IgD-negative memory B cell (primary cell): Measurements from ENCODE around the gene CLDN16. TPM values are rescaled to one million over a fixed set of nuclear protein-coding genes. Genes with fewer than 3 reads are reported as not detected.
A peak's percentile ranks its signal among the peaks of the same experiment; 100 is the strongest.

Experiments
- H3K27ac Mint-ChIP-seq, 3 donors: one replicate each; pipeline ENCODE4 v1.8.0; 2020 to 2022; ENCODE audit warnings: mild to moderate bottlenecking in 3 of 3, mixed read lengths in 3 of 3, moderate library complexity in 1 of 3
- H3K27me3 Mint-ChIP-seq: one replicate; pipeline ENCODE4 v1.8.0; 2021; ENCODE audit warnings: mixed read lengths
- H3K36me3 Mint-ChIP-seq: one replicate; pipeline ENCODE4 v1.8.0; 2020; ENCODE audit warnings: mild to moderate bottlenecking, mixed read lengths
- H3K4me1 Mint-ChIP-seq, 3 donors: one replicate each; pipeline ENCODE4 v1.8.0; 2020 to 2022; ENCODE audit warnings: mixed read lengths in 3 of 3, mild to moderate bottlenecking in 1 of 3
- H3K4me3 Mint-ChIP-seq, 4 donors: one replicate each; pipeline ENCODE4 v1.8.0; 2020 to 2022; ENCODE audit warnings: mild to moderate bottlenecking in 4 of 4, mixed read lengths in 4 of 4, moderate library complexity in 3 of 4
- H3K9me3 Mint-ChIP-seq, 3 donors: one replicate each; pipeline ENCODE4 v1.8.0; 2020 to 2021; ENCODE audit warnings: mixed read lengths in 3 of 3, mild to moderate bottlenecking in 1 of 3
- polyA plus RNA-seq: library from polyadenylated mRNA; unstranded; fragments of 300-500 nt; fragmentation: Illumina TruSeq; gene quantifications from one replicate; pipeline ENCODE4 v1.2.3, GENCODE V29; 2021

Gene CLDN16, protein sequence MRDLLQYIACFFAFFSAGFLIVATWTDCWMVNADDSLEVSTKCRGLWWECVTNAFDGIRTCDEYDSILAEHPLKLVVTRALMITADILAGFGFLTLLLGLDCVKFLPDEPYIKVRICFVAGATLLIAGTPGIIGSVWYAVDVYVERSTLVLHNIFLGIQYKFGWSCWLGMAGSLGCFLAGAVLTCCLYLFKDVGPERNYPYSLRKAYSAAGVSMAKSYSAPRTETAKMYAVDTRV
- not detected for polyA plus RNA-seq

DNA sequence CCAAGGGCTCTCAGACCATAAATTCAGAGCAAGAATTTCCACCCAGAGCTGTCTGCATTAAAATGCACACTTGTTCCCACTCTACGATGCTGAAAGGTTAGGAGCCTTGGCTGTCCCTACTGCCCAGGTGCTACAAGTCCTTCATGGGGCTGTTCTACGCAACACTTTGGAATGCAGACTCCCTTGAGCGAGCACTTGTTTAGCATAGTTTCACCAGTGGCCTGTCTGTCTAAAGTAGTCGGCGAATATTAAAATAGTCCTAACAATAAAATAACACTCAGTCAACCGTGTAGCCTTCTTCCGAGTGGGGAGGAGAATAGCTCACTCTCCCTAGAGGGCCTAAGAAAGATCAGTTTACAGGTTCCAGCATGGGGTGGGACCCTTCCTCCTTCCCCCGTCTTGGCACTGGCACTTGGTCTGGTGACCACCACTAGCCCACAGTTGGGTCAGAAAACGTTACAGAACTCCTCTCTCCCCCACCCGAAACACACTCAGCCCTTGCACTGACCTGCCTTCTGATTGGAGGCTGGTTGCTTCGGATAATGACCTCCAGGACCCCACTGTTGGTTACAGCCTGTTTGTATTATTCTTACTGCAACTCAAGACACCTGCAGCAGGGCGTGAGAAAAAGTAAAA is at the start of gene CLDN16:
Gene CLDN16, plus strand, starts transcription at position 586 of the 636 bp plus-strand sequence. CDS start 167 bp downstream, outside the sequence.
- Mint-ChIP-seq H3K9me3 (no peaks in the 10 kb centered on the region), H3K27ac (no peak within 1 kb of the TSS), H3K36me3 (no peaks in the 10 kb centered on the region), H3K4me1 (no peaks in the 10 kb centered on the region), H3K4me3 (no peak within 1 kb of the TSS), H3K27me3 (no peaks in the 10 kb centered on the region)

DNA sequence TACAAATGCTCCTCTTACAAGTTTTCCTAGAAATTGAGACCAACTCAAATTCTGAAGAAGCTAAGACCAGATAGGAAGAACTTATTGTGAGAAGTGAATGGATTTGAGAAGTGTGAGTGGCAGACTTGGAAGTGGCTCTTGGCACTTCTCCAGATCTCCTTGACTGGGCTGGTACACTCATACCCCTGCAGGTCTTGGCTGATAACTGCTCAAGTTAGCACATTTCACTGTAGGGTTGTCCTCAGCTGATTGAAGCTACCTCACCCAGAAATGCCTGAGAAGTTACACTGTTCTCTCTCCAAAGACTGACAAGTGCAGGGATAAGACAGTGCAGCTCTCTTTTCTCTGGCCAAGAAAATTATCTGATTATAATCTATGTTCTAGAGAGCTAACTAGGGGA is 49.2 kb upstream of the CLDN16 start:
- peaks cover 2% of the 10 kb centered on the region for H3K36me3 Mint-ChIP-seq
- no peaks in the 10 kb centered on the region for H3K4me1 Mint-ChIP-seq
- no peak overlapping the region for H3K27ac Mint-ChIP-seq
- peaks cover 0 to 4% (median 2%) of the 10 kb centered on the region in 3 donors for H3K9me3 Mint-ChIP-seq
- no peak overlapping the region for H3K4me3 Mint-ChIP-seq
- H3K27me3 Mint-ChIP-seq, result no peaks in the 10 kb centered on the region

DNA sequence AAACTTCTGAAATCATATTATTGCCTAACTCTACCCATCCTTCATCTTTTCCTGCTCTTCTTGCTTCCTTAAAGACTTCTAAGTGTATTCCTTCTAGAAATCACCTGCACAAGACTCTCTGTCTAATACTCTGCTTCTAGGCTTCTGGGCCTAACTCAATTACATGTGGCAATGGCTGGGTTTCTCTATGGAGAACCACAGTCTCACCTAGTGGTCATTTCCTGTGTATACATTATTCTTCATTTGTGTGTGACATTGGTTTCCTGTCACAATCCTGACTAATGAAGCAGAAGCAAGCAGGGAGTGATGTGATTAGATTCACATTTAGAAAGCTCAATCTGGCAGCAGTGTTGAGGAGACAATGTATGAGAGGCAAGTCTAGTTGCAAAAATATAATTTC is 48.8 kb upstream of the CLDN16 start:
- no peak overlapping the region for H3K27ac Mint-ChIP-seq
- H3K36me3 Mint-ChIP-seq, result peaks cover 2% of the 10 kb centered on the region
- H3K4me1 Mint-ChIP-seq, result no peaks in the 10 kb centered on the region
- no peak overlapping the region for H3K4me3 Mint-ChIP-seq
- H3K27me3 Mint-ChIP-seq, result no peaks in the 10 kb centered on the region
- H3K9me3 Mint-ChIP-seq, result peaks cover 0 to 4% (median 2%) of the 10 kb centered on the region in 3 donors

DNA sequence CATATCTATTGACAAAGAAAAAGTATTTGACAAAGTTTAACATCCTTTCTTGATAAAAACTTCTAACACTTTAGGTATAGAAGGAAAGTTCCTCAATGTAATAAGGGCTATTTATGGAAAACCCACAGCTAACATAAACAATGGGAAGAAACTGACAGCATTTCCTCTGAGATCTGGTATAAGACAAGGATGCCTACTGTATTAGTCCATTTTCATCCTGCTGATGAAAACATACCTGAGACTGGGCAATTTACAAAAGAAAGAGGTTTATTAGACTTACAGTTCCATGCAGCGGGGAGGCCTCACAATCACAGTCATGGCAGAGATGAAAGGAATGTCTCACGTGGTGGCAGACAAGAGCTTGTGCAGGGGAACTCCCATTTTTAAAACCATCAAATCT is 47.9 kb upstream of the CLDN16 start:
- no peak overlapping the region for H3K4me3 Mint-ChIP-seq
- H3K4me1 Mint-ChIP-seq, result no peaks in the 10 kb centered on the region
- H3K27ac Mint-ChIP-seq, result no peak overlapping the region
- H3K9me3 Mint-ChIP-seq, result peaks cover 0 to 4% (median 2%) of the 10 kb centered on the region in 3 donors
- H3K27me3 Mint-ChIP-seq, result no peaks in the 10 kb centered on the region
- H3K36me3 Mint-ChIP-seq, result peaks cover 2% of the 10 kb centered on the region

DNA sequence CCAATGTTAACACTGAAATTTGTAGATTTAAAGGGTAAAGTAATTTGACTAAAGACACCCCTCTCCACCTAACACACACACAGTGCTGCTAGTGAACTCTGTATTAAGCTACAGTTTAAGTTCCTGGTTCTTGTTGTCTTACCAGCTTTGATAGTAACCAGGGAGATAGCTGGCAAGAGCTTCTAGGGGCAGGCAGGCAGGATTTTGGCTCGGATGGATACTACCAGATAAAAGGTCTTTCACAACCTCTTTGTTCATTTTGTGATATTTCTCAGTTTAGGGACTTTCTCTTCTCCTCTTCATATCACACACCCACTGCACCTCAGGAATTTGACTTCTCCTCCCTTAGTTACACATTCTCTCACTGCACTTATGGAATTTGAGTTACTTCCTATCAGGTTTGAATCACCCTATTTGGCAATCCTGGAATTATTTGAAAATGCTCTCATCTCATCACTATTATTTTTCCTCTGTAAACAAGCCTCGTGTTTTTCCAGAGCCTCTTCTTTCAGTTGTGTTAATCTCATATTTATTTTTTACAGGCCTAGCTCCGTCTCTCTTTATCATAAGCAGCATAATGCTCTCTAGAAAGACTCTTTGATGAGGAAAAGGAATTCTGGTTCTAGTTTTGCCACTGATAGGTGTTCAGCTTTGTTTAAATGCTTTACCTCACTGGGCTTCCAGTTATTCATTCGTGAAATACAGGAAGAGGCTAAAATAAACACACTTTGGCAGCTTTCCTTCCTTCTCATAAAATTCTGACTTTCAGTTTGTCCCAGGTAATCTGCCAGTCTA is 42.7 kb upstream of the CLDN16 start:
- Mint-ChIP-seq H3K4me3 (no peak overlapping the region), H3K27ac (no peak overlapping the region), H3K4me1 (no peaks in the 10 kb centered on the region), H3K36me3 (no peaks in the 10 kb centered on the region), H3K27me3 (peaks cover 3% of the 10 kb centered on the region), H3K9me3 (peaks cover 0 to 4% (median 2%) of the 10 kb centered on the region in 3 donors)

DNA sequence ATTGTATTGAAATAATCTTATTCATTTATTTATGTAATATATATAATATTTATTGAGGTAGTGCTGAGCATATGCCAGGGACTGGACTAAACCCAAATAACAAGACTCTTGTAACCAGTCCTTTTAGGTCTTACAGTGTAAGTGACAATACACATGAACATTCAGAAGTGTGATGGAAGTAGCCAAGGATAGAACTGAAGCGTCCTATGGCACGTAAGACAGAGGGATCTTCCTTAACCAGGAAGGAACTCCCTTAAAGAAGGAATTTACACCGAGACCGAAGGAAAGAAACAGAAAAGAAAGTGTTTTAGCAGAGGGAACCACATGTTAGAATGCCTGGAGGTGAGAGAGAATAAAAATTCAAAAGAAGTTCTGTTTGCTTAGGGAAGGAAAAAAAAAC is 42.1 kb upstream of the CLDN16 start:
- Mint-ChIP-seq H3K27me3 (peaks cover 4% of the 10 kb centered on the region), H3K36me3 (no peaks in the 10 kb centered on the region), H3K9me3 (peaks cover 0 to 4% (median 0%) of the 10 kb centered on the region in 3 donors), H3K4me3 (no peak overlapping the region), H3K4me1 (no peaks in the 10 kb centered on the region), H3K27ac (no peak overlapping the region)

DNA sequence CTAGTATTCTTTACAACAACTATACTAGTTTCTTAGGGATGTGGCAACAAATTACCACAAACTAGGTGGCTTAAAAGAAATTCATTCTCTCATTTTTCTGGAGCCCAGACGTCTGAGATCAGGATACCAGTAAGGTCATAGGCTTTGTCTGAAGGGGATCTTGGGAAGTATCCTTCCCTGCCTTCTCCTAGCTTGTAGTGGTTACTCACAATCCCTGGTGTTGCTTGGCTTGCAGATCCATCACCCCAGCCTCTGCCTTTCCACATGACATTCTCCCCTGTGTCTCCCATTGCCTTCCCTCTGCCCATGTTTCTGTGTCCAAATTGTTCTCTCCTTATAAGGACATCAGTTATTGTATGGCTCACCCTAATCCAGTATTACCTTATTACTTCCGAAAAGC is 41.4 kb upstream of the CLDN16 start:
- Mint-ChIP-seq H3K36me3 (no peaks in the 10 kb centered on the region), H3K4me1 (no peaks in the 10 kb centered on the region), H3K4me3 (no peak overlapping the region), H3K27ac (no peak overlapping the region), H3K27me3 (peaks cover 6% of the 10 kb centered on the region), H3K9me3 (peaks cover 0 to 4% (median 0%) of the 10 kb centered on the region in 3 donors)

DNA sequence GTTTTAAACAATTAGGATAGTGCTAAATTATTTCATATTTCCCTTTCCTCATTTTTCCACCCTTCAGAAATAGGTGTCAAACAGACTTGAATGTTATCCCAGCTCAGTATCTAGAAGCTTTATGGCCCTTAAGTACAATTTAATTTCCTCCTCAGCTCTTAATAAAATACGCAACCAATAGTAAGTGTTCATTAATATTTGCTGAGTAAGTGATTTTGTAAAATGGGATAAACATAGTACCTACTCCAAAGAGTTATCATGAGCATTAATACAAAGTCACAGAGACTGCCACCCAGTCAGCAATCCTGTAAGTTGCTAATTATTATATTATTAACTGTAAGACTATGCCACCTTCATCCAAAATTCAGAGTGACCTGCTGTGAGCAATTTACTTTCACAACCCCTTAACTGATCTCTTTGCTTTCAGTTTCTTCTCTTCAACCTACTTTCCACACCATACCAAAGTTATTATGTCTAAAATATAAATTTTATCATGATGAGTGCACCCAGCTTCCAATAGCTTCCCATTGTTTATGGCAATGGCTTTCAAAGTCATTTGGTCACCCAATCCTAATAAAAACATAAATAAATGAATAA is 35.0 kb upstream of the CLDN16 start:
- Mint-ChIP-seq H3K27ac (no peak overlapping the region), H3K27me3 (peaks cover 3% of the 10 kb centered on the region), H3K36me3 (no peaks in the 10 kb centered on the region), H3K4me1 (no peaks in the 10 kb centered on the region), H3K9me3 (no peaks in the 10 kb centered on the region), H3K4me3 (no peak overlapping the region)

DNA sequence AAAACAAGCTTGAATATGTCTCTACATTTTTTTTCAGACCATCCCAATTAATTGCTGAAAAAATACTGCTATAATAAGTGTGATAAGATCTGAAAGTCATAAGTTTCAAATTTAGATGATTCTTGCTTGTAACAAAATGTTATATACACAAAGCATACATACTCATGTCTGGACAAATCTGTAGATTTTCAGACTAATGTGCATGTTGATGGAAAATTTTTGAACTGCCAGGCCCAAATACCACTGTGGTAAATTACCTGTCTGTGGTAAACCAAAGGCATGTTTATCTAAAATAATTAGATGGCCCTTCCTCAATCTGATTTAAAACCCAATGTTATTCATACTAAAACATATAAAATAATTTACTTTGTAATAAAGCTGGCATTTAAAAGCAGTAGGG is 31.7 kb upstream of the CLDN16 start:
- H3K4me1 Mint-ChIP-seq, result no peaks in the 10 kb centered on the region
- no peaks in the 10 kb centered on the region for H3K36me3 Mint-ChIP-seq

DNA sequence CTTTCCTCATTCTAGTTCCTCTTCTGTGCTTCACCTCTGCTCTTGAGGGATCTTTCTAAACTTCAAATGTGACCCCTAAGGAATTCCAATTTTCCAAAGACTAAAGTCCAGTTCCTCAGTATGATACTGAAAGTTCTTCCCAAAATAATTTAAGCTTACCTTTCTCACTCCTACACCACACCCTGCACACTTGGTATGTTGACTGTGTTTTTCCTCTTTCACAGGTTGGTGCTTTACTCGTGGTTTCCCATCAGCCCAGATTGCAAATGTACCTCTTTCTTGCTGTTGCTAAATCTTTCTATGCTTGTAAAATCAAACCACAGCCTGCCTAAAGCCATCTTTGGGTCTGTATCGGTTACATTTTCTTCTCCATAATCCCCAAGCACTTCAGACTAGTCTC is 30.5 kb upstream of the CLDN16 start:
- H3K4me3 Mint-ChIP-seq, result peak overlapping the region in 1 of 4 donors; percentile 24
- no peaks in the 10 kb centered on the region for H3K9me3 Mint-ChIP-seq
- H3K36me3 Mint-ChIP-seq, result no peaks in the 10 kb centered on the region
- no peaks in the 10 kb centered on the region for H3K4me1 Mint-ChIP-seq
- no peak overlapping the region for H3K27ac Mint-ChIP-seq
- no peaks in the 10 kb centered on the region for H3K27me3 Mint-ChIP-seq

More for the DNA sequence above, 31.7 kb upstream of the CLDN16 start:
- H3K4me3 Mint-ChIP-seq, result no peak overlapping the region
- no peak overlapping the region for H3K27ac Mint-ChIP-seq
- no peaks in the 10 kb centered on the region for H3K9me3 Mint-ChIP-seq
- no peaks in the 10 kb centered on the region for H3K27me3 Mint-ChIP-seq

DNA sequence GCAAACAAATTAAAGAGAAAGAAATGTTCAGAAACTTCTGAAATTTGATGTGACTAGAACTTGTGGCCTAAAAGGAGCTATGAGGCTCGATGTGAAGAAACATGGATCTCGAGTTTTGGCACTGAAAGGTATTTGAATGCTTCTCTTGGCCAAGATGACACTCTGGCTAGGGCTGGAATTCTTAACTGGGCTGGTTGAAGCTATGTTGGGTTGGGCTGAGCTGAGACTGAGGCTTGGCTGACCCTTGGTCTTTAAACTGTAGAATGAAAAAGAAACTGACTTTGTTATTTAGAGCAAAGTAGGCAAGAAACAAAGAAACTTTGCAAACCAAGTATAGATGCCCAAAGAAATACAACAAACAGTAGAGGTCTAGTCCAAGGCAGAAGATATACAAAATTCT is 28.1 kb upstream of the CLDN16 start:
- Mint-ChIP-seq H3K27ac (no peak overlapping the region), H3K9me3 (no peaks in the 10 kb centered on the region), H3K36me3 (no peaks in the 10 kb centered on the region), H3K4me3 (no peak overlapping the region), H3K27me3 (no peaks in the 10 kb centered on the region), H3K4me1 (no peaks in the 10 kb centered on the region)

DNA sequence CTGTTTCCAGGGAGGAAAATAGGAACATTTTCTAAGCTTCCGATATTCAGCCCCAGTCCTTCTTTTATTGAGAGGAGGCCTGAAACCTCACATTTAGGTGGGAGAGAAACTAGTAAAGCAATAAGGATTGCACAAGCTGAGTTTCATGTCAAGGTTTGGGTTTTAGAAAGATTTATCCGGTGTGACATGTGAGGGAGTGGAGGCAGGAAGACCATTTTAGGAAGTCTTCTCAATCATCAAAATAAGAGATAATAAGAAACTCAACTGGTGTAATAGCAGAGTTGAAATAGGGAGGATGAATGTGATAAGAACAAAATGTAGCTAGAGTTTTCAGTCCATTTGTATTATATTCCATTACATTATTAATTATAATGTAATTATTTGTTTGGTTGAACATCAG is 27.7 kb upstream of the CLDN16 start:
- H3K27me3 Mint-ChIP-seq, result no peaks in the 10 kb centered on the region
- H3K27ac Mint-ChIP-seq, result no peak overlapping the region
- no peak overlapping the region for H3K4me3 Mint-ChIP-seq
- H3K9me3 Mint-ChIP-seq, result no peaks in the 10 kb centered on the region
- H3K36me3 Mint-ChIP-seq, result no peaks in the 10 kb centered on the region
- H3K4me1 Mint-ChIP-seq, result no peaks in the 10 kb centered on the region

DNA sequence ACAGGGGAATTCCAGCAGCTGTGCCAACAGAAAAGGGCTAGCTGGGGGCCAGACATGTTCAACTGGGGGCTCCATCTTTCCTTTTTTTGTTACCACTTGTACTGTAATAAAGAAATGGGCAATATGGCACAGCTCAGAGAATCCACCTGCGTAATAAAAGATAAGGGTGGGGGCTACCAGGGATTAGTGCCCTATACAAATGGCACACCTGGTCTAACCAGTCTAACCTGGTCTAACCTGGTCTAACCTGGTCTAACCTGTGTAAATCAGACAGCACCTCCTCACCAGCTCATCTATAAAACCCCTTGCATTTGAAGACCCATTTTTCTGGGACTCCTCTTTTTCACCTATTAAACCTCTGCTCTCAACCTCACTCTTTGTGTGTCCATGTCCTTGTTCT is 26.2 kb upstream of the CLDN16 start:
- Mint-ChIP-seq H3K4me3 (no peak overlapping the region), H3K27me3 (no peaks in the 10 kb centered on the region), H3K27ac (no peak overlapping the region), H3K4me1 (no peaks in the 10 kb centered on the region), H3K9me3 (no peaks in the 10 kb centered on the region), H3K36me3 (no peaks in the 10 kb centered on the region)

DNA sequence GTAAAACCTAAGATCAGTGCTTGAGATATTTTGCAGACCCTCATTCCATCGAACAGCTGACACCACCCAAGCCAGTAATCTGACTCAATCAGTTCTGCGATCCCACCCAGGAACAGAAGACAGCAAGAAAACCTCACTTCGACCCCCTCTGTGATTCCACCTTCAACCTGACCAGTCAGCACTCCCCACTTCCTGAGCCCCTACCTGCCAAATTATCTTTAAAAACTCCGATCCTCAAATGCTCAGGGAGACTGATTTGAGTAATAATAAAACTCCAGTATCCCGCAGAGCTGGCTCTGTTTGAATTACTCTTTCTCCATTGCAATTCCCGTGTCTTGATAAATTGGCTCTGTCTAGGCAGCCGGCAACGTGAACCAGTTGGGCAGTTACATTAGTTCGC is 25.7 kb upstream of the CLDN16 start:
- Mint-ChIP-seq H3K27ac (no peak overlapping the region), H3K36me3 (no peaks in the 10 kb centered on the region), H3K27me3 (no peaks in the 10 kb centered on the region), H3K4me3 (no peak overlapping the region), H3K4me1 (no peaks in the 10 kb centered on the region), H3K9me3 (no peaks in the 10 kb centered on the region)

DNA sequence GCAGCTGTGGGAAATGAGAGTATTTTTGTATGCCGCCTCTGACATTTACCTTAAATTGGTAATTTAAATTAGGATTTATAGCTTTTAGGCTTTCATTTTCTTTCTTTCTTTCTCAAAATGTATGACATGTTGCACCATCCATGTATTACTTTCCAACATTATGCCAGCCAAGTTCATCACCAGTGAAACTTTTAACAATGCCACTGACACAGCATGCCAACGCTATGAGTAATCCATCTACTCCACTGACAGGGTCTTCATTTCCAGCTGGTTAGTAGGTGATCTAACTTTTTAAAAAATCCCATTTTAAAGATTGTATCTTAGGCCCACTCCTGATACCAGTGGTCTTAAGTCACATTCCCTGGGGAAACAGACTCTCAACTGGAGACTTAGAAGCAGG is 21.8 kb upstream of the CLDN16 start:
- peaks cover 2% of the 10 kb centered on the region for H3K36me3 Mint-ChIP-seq
- no peak overlapping the region for H3K4me3 Mint-ChIP-seq
- no peaks in the 10 kb centered on the region for H3K27me3 Mint-ChIP-seq

More for the DNA sequence above, 21.8 kb upstream of the CLDN16 start:
- Mint-ChIP-seq H3K4me1 (no peaks in the 10 kb centered on the region), H3K27ac (no peak overlapping the region), H3K9me3 (no peaks in the 10 kb centered on the region)
